Activated T-helper 2 cell treated with anti-CD3 and anti-CD28 coated beads, Interferon-gamma antibody, Interleukin-2, Interleukin-4, amounts not matched to agents 10 μg/mL and 5 μg/mL and 100 μg/mL, durations not matched to agents 14 hours and 24 hours and 36 hours (primary cell): ENCODE measurements around the gene ACYP2. TPM values are rescaled to one million over a fixed set of nuclear protein-coding genes. Genes with fewer than 3 reads are reported as not detected.
A peak's percentile ranks its signal among the peaks of the same experiment; 100 is the strongest.
"Not testable (repeated sequence)": the region's sequence is repeated elsewhere in the genome, so short reads cannot be mapped to it uniquely, and the experiment has no call there.

Experiments
- DNase-seq: peaks from one replicate; pipeline ENCODE4 v3.0.0; 2021; ENCODE audit warnings: low spot score
- H3K27ac Mint-ChIP-seq: one replicate; pipeline ENCODE4 v1.8.0; 2021; ENCODE audit warnings: mixed read lengths
- H3K27me3 Mint-ChIP-seq: one replicate; pipeline ENCODE4 v1.8.0; 2021; ENCODE audit warnings: low read depth, mixed read lengths
- H3K36me3 Mint-ChIP-seq: one replicate; pipeline ENCODE4 v1.8.0; 2021; ENCODE audit warnings: low read depth, mixed read lengths
- H3K4me1 Mint-ChIP-seq: one replicate; pipeline ENCODE4 v1.8.0; 2021; ENCODE audit warnings: low read depth, mixed read lengths
- H3K4me3 Mint-ChIP-seq: one replicate; pipeline ENCODE4 v1.8.0; 2021; ENCODE audit warnings: low read depth, mild to moderate bottlenecking, moderate library complexity, mixed read lengths
- H3K9me3 Mint-ChIP-seq: one replicate; pipeline ENCODE4 v1.8.0; 2021; ENCODE audit warnings: mixed read lengths
- intact Hi-C: fragments of 100-400 bp; cut with micrococcal nuclease; formaldehyde crosslinking; loops from one replicate; pipeline ENCODE4 v1.15.1; 2023
- total RNA-seq: library from RNA; stranded (reverse); gene quantifications from 2 replicates; pipeline ENCODE4 v1.2.3, GENCODE V29; 2022

Gene ACYP2
- total RNA-seq, result 4.3 and 6.5 TPM in 2 replicates

DNA sequence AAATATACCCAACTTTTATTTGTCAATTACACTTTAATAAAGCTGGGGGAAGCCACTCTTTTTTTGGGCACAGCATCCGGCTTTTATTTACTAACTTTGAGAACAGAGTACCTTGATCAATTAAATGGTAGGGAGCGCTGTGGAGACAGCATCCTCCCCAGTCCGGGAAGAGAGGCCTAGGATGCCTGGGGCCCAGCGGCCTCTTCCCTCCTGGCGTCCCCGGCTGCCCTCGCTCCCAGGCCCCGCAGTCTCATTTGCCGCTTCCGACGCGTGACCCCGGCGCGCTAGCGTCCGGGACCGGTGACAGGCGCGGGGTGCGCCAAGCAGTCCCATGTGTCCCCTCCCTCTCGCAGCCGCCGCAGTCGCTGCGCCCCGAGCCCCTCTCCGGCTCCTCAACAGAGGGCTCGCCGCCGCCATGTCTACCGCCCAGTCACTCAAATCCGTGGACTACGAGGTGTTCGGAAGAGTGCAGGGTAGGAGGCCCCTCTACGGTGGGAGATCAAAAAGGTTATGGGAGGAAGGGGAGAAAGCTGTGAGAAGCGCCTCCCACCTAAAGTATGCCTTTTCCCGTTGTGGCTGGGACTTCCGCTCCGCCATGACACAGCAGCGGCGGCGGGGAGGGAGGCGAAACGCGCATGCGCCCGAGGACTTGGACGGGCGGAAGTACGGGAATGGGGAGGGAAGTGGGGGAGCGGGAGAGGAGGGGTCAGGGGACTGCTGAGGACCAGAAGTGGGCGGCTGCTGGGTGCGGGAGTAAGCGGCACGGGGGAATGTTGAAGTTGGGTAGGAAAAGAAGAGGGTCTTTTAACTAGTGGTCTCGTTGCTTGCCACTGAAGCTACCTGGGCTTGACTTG is at the start of gene ACYP2:
Gene ACYP2, plus strand, starts transcription at position 332 of the 854 bp plus-strand sequence.
- H3K9me3 Mint-ChIP-seq, result peaks cover 21% of the 10 kb centered on the region
- H3K27ac Mint-ChIP-seq, result peak within 1 kb of the TSS; percentile 97
- peak within 1 kb of the TSS; percentile 89 for H3K4me3 Mint-ChIP-seq
- H3K27me3 Mint-ChIP-seq, result peaks cover 8% of the 10 kb centered on the region
- intact Hi-C loops, result loop anchor here (1.0 to 10.0 kb wide), 3 partner anchors 144 to 1309 kb away; partner anchors contain the start of gene EML6
- DNase-seq, result peak; percentile 88
- H3K4me1 Mint-ChIP-seq, result peaks cover 7% of the 10 kb centered on the region
- H3K36me3 Mint-ChIP-seq, result peaks cover 31% of the 10 kb centered on the region

DNA sequence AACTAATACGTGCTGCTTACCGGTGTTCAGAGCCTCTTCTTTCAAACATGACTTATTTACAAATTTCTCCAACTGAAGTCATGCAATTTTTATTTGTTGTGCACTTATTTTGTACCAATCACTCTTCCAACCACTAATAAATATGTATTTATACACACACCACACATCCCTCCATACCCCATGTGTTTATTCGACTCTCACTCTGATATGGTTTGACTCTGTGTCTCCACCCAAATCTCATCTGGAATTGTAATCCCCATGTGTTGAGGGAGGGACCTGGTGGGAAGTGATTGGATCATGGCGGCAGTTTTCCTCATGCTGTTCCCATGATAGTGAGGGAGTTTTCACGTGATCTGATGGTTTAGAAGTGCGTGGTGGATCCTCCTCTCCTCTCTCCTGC is 49.5 kb upstream of the ACYP2 start:
- Mint-ChIP-seq H3K4me3 (no peak overlapping the region), H3K4me1 (no peaks in the 10 kb centered on the region), H3K27me3 (no peaks in the 10 kb centered on the region), H3K9me3 (no peaks in the 10 kb centered on the region), H3K36me3 (no peaks in the 10 kb centered on the region), H3K27ac (no peak overlapping the region)
- no peak for DNase-seq
- intact Hi-C loops, result no loop called here

DNA sequence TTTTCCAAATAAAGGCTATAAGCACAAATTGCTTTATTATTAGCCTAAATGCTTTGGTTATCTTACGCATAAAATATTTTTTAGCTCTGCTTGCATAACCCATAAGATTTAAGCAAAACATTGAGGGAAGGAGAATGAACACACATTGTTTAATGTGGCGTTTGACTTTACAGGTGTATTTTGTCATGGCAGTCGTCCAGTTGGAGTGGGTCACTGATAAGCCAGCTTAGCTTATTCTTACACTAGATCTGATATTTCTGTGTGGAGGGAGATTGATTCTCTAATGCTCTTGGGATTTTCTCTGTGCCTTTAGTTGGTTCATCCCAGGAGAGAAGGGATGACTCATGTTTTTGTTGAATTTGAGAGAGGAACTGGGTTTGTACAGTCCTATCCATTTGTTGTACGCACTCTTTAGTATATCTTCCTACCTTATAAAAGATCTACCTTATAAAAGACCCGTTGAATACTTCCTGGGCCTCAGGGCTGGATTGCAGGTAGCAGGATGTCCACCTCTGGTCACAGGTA is 47.5 kb upstream of the ACYP2 start:
- no peaks in the 10 kb centered on the region for H3K27me3 Mint-ChIP-seq
- no peaks in the 10 kb centered on the region for H3K36me3 Mint-ChIP-seq
- intact Hi-C loops, result no loop called here
- H3K4me3 Mint-ChIP-seq, result no peak overlapping the region
- H3K4me1 Mint-ChIP-seq, result no peaks in the 10 kb centered on the region
- no peak overlapping the region for H3K27ac Mint-ChIP-seq
- no peaks in the 10 kb centered on the region for H3K9me3 Mint-ChIP-seq
- DNase-seq, result no peak

DNA sequence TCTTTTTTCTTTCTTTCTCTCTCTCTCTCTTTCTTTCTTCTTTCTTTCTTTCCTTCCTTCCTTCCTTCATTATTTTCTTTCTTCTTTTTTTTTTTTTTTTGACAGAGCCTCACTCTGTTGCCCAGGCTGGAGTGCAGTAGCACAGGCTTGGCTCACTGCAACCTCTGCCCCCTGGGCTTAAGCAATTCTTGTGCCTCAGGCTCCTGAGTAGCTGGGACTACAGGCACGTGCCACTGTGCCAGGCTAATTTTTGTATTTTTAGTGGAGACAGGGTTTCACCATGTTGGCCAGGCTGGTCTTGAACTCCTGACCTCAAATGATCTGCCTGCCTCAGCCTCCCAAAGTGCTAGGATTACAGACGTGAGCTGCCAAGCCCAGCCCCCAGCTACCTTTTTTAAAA is 42.9 kb upstream of the ACYP2 start:
- intact Hi-C loops, result not testable (repeated sequence)

DNA sequence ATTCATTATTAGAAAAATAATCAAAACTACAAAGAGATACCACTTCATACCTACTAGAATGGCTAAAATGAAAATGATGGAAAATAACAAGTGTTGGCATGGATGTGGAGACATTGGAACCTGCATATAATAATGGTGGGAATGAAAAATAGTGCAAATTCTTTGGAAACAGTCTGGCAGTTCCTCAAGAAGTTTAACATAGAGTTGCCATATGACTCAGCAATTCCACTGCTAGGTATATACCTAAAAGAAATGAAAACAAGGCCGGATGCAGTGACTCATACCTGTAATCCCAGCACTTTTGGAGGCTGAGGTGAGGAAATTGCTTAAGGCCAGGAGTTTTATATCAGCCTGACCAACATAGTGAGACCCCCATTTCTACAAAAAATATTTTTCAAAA is 41.6 kb upstream of the ACYP2 start:
- peaks cover 15% of the 10 kb centered on the region for H3K4me1 Mint-ChIP-seq
- no peaks in the 10 kb centered on the region for H3K27me3 Mint-ChIP-seq
- DNase-seq, result no peak
- H3K4me3 Mint-ChIP-seq, result no peak overlapping the region
- intact Hi-C loops, result no loop called here
- H3K27ac Mint-ChIP-seq, result no peak overlapping the region
- H3K36me3 Mint-ChIP-seq, result no peaks in the 10 kb centered on the region
- no peaks in the 10 kb centered on the region for H3K9me3 Mint-ChIP-seq

More for the DNA sequence above, 42.9 kb upstream of the ACYP2 start:
- not testable (repeated sequence) for H3K36me3 Mint-ChIP-seq, H3K9me3 Mint-ChIP-seq, H3K27ac Mint-ChIP-seq, H3K27me3 Mint-ChIP-seq, DNase-seq, H3K4me3 Mint-ChIP-seq
- H3K4me1 Mint-ChIP-seq, result peaks cover 15% of the 10 kb centered on the region

DNA sequence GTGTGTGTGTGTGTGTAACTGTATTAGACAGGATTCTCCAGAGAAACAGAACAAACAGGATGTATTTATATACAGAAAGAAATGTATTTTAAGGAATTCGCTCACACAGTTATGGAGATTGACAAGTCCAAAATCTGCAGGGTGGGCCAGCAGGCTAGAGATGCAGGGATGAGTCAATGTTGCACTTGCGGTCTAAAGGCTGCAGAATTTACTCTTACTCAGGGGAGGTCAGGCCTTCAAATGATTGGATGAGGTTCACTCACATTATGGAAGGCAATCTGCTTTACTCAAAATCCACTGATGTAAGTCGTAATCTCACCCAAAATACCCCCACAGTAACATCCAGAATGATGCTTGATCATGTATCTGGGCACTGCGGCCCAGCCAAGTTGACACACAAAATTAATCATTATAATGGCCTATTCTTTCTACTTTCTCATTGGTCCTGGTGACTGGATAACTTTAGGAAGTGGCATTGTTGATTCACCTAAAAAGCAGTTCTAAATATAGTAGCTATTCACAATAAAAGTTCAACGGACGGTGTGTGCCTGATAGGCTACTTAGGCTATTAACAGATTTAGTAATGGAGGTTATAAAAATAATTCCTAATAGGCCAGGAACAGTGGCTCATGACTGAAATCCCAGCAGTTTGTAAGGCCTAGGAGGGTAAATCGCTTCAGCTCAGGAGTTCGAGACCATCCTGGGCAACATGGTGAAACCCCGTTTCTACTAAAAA is 40.6 kb upstream of the ACYP2 start:
- DNase-seq, result no peak
- intact Hi-C loops, result no loop called here
- Mint-ChIP-seq H3K27ac (no peak overlapping the region), H3K36me3 (no peaks in the 10 kb centered on the region), H3K27me3 (no peaks in the 10 kb centered on the region), H3K9me3 (no peaks in the 10 kb centered on the region), H3K4me1 (peaks cover 15% of the 10 kb centered on the region), H3K4me3 (no peak overlapping the region)

DNA sequence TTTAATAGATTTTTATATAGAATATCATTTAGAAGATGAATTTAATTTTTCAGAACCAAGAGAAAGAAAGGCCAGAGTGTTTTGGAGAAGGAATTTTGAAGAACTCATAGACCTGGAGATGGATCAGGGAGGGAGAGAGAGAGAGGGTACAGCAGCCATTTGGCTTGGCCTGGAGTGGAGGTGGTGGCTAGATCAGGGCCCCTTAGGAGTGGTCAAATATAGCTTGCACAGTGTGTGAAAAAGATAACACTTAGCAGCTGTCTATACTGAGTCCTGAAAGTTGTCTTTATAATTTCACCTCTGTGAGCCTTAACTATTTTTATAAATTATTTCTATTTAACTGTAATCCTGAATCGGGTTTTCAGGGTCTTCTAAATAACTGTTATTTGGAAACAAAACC is 38.8 kb upstream of the ACYP2 start:
- intact Hi-C loops, result no loop called here
- Mint-ChIP-seq H3K27ac (no peak overlapping the region), H3K36me3 (no peaks in the 10 kb centered on the region), H3K4me3 (no peak overlapping the region), H3K27me3 (no peaks in the 10 kb centered on the region), H3K9me3 (no peaks in the 10 kb centered on the region), H3K4me1 (peaks cover 17% of the 10 kb centered on the region)
- DNase-seq, result no peak

DNA sequence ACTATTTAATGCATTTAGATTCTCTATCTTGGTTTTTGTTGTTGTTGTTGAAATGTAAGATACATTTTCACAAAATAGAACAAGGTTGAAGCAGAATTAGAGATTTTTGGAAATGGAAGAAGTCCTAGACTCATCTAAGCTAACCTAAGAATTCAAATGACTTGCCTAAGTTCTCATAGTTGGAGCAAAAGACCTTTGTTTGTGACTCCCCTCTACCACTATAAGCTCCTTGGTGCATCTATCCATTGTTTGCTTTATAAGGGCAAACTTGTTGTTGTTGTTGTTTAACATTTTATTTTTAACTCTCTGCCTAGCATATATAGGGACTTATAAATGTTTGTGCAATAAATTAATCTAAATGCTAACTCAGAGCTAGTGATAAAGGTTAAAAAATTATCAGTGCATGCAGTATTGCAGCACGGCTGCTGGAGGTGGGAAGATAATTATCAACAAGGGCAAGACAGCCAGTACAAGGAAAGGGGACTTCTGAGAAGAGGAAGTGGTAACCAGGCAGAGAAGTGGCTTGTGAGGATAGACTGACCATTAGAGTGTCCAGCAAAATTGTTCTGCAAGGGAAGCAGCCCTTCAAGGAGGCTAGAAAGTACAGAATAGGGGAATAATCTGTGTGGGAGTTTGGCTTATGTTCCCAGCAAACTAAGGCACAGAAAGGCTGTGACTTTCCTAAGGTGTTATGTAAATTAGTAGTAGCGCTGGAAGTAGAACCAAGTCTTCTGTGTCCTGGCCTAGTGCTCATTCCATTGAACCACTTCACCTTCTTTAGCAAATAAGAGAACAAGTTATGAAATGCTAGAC is 38.1 kb upstream of the ACYP2 start:
- DNase-seq, result no peak
- H3K27me3 Mint-ChIP-seq, result no peaks in the 10 kb centered on the region
- H3K36me3 Mint-ChIP-seq, result no peaks in the 10 kb centered on the region
- no peak overlapping the region for H3K4me3 Mint-ChIP-seq
- peaks cover 23% of the 10 kb centered on the region for H3K4me1 Mint-ChIP-seq
- intact Hi-C loops, result no loop called here
- no peak overlapping the region for H3K27ac Mint-ChIP-seq
- H3K9me3 Mint-ChIP-seq, result no peaks in the 10 kb centered on the region

DNA sequence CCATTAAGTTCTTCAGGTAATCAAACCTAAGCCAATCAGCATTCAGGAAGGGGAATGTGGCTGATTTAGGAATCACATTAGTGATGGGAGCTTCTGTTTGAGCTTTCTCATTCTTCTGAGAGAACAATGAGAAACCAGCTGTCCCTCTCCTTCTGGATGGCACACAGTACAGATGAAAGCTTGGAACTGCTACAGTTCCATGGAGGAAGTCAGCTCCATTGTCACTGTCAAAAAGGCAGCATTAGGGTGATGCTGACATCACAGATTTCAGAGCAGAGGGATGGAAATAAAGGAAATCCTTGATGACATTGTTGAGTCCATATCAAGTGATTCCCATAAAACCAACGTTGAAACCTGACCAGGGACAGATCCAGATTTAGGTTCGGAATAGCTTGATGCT is 36.1 kb upstream of the ACYP2 start:
- Mint-ChIP-seq H3K9me3 (no peaks in the 10 kb centered on the region), H3K4me1 (peaks cover 13% of the 10 kb centered on the region), H3K36me3 (no peaks in the 10 kb centered on the region), H3K27ac (no peak overlapping the region), H3K27me3 (no peaks in the 10 kb centered on the region), H3K4me3 (no peak overlapping the region)
- DNase-seq, result no peak
- intact Hi-C loops, result no loop called here

DNA sequence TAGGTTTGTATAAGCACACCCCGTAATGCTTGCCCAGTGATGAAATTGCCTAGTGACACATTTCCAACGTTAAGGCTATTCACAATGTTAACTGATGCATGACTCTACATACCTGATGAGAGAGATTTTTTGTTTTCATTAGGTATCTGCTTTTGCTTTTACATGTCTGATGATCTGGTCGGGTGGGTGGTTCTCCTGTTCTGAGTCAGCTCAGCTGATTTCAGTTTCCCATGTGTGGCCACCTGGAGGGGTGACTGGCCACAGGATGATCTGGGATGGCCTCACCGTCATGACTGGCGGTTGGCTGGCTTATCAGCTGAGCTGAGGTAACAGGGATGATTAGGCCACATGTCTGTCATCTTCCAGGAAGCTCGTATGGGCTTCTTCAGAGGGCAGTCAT is 33.8 kb upstream of the ACYP2 start:
- peaks cover 15% of the 10 kb centered on the region for H3K4me1 Mint-ChIP-seq
- intact Hi-C loops, result loop anchor here (1.0 to 5.0 kb wide), 4 partner anchors 27 to 194 kb away; no protein-coding TSS in a partner anchor
- no peak overlapping the region for H3K27ac Mint-ChIP-seq
- H3K4me3 Mint-ChIP-seq, result no peak overlapping the region
- no peaks in the 10 kb centered on the region for H3K9me3 Mint-ChIP-seq
- H3K36me3 Mint-ChIP-seq, result no peaks in the 10 kb centered on the region
- H3K27me3 Mint-ChIP-seq, result no peaks in the 10 kb centered on the region
- DNase-seq, result peak; percentile 33

DNA sequence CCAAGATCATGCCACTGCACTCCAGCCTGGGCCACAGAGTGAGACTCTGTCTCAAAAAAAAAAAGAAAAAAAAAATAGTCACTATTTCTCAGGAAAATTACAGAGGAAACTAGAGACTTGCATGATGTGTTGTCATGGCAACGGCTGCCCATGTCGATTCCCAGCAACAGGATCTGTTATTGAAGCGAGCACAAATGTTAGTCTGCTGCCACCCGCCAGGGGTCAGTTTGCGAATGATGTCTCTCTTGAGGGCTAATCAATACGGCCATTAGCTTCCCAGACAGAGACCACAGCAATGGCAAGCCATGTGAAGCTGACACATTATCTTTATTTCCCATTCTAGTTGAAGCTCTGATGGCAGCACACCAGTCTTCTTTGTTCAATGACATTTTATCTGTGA is 32.4 kb upstream of the ACYP2 start:
- no peak for DNase-seq
- Mint-ChIP-seq H3K4me1 (peaks cover 10% of the 10 kb centered on the region), H3K4me3 (no peak overlapping the region), H3K9me3 (no peaks in the 10 kb centered on the region), H3K36me3 (no peaks in the 10 kb centered on the region), H3K27me3 (no peaks in the 10 kb centered on the region), H3K27ac (no peak overlapping the region)
- intact Hi-C loops, result loop anchor here (5.0 kb wide), 2 partner anchors 41 to 196 kb away; no protein-coding TSS in a partner anchor

DNA sequence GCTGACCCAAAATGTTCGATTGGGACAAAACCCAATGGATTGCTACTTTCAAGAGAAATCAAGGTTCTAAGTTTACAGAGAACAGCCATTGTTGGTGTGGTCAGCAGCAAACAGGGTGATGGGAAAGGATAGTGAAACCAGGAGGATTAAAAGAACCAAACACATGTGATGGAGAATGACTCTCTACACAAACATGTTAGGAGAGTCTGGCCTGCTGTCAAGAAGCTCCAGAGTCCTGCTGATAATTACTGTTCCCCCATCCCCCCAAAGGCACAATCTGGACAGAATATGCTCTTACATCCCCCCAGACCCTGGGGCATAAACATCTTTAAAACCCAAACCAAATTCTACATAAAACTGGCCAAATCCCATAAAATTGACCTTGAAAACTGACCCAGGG is 32.0 kb upstream of the ACYP2 start:
- H3K27ac Mint-ChIP-seq, result no peak overlapping the region
- no peak overlapping the region for H3K4me3 Mint-ChIP-seq
- H3K27me3 Mint-ChIP-seq, result no peaks in the 10 kb centered on the region
- no peak for DNase-seq
- peaks cover 10% of the 10 kb centered on the region for H3K4me1 Mint-ChIP-seq
- no peaks in the 10 kb centered on the region for H3K9me3 Mint-ChIP-seq
- H3K36me3 Mint-ChIP-seq, result no peaks in the 10 kb centered on the region
- intact Hi-C loops, result loop anchor here (5.0 kb wide), 2 partner anchors 41 to 196 kb away; no protein-coding TSS in a partner anchor
